HepG2 (cell line): ENCODE data around the gene TP73. TPM values are rescaled to one million over a fixed set of nuclear protein-coding genes. Genes with fewer than 3 reads are reported as not detected.

Experiments
- BCL6 ChIP-seq: IDR thresholded peaks from 2 replicates; pipeline ENCODE4 v1.6.1; 2016; ENCODE audit warnings: missing genetic modification reagents, missing compliant biosample characterization
- CREM ChIP-seq, 2 experiments: sonication (generic) in 1 of 2; formaldehyde crosslinking in 1 of 2; IDR thresholded peaks; 2 replicates each; pipeline versions ENCODE4 v1.4.0 to v1.6.1; 2016 to 2020; ENCODE audit warnings: antibody characterized with exemption in 1 of 2, mild to moderate bottlenecking in 1 of 2, missing genetic modification reagents in 1 of 2
- FLYWCH1 ChIP-seq: sonication (generic); formaldehyde crosslinking; IDR thresholded peaks from 2 replicates; pipeline ENCODE4 v1.8.1; 2023; ENCODE audit warnings: mild to moderate bottlenecking, missing genetic modification reagents
- IRX3 ChIP-seq: sonication (generic); formaldehyde crosslinking; IDR thresholded peaks from 2 replicates; pipeline ENCODE4 v1.8.1; 2023; ENCODE audit warnings: mild to moderate bottlenecking, low read depth, missing genetic modification reagents, borderline replicate concordance
- KDM5A ChIP-seq: fragments of 200-600 bp; sonication (generic); IDR thresholded peaks from 2 replicates; pipeline ENCODE4 v1.7.0; 2018; ENCODE audit warnings: antibody characterized with exemption, mild to moderate bottlenecking, low read length, borderline replicate concordance
- ONECUT2 ChIP-seq: sonication (generic); formaldehyde crosslinking; IDR thresholded peaks from 2 replicates; pipeline ENCODE4 v1.4.0; 2020; ENCODE audit warnings: missing genetic modification reagents
- PAX8 ChIP-seq: sonication (generic); formaldehyde crosslinking; IDR thresholded peaks from 2 replicates; pipeline ENCODE4 v1.8.0; 2022; ENCODE audit warnings: mild to moderate bottlenecking, missing genetic modification reagents, borderline replicate concordance
- RCOR2 ChIP-seq: IDR thresholded peaks from 2 replicates; pipeline ENCODE4 v1.6.1; 2016; ENCODE audit warnings: missing biosample characterization, missing genetic modification reagents
- SIX4 ChIP-seq: sonication (generic); formaldehyde crosslinking; IDR thresholded peaks from 2 replicates; pipeline ENCODE4 v1.4.0; 2020; ENCODE audit warnings: missing genetic modification reagents
- TGIF2 ChIP-seq: IDR thresholded peaks from 2 replicates; pipeline ENCODE4 v1.6.1; 2016; ENCODE audit warnings: control low read depth, missing compliant biosample characterization
- TIGD3 ChIP-seq: sonication (generic); formaldehyde crosslinking; IDR thresholded peaks from 2 replicates; pipeline ENCODE4 v1.5.1; 2020; ENCODE audit warnings: mild to moderate bottlenecking, missing genetic modification reagents, borderline replicate concordance
- ZBTB7A ChIP-seq: sonication (generic); formaldehyde crosslinking; IDR thresholded peaks from 2 replicates; pipeline ENCODE4 v1.8.0; 2022; ENCODE audit warnings: mild to moderate bottlenecking, missing genetic modification reagents
- ZKSCAN1 ChIP-seq: fragments of 150-350 bp; IDR thresholded peaks from 2 replicates; pipeline ENCODE4 v1.6.1; 2014; ENCODE audit warnings: low read length
- ZNF10 ChIP-seq: sonication (generic); formaldehyde crosslinking; IDR thresholded peaks from 2 replicates; pipeline ENCODE4 v1.4.0; 2020; ENCODE audit warnings: mild to moderate bottlenecking, low read depth, missing genetic modification reagents, borderline replicate concordance
- ZNF430 ChIP-seq: sonication (generic); formaldehyde crosslinking; IDR thresholded peaks from 2 replicates; pipeline ENCODE4 v1.9.0; 2021; ENCODE audit warnings: mild to moderate bottlenecking, missing genetic modification reagents
- ZNF546 ChIP-seq: sonication (generic); formaldehyde crosslinking; conservative IDR thresholded peaks from 2 replicates; pipeline ENCODE4 v1.8.1; 2023; ENCODE audit warnings: mild to moderate bottlenecking, missing genetic modification reagents
- ZNF557 ChIP-seq: sonication (generic); formaldehyde crosslinking; IDR thresholded peaks from 2 replicates; pipeline ENCODE4 v1.4.0; 2020; ENCODE audit warnings: missing genetic modification reagents
- ZNF574 ChIP-seq: sonication (generic); formaldehyde crosslinking; IDR thresholded peaks from 2 replicates; pipeline ENCODE4 v1.4.0; 2020; ENCODE audit warnings: missing genetic modification reagents
- ZNF577 ChIP-seq: sonication (generic); formaldehyde crosslinking; IDR thresholded peaks from 2 replicates; pipeline ENCODE4 v1.4.0; 2020; ENCODE audit warnings: mild to moderate bottlenecking, low read depth, missing genetic modification reagents, borderline replicate concordance
- ZNF678 ChIP-seq: sonication (generic); formaldehyde crosslinking; IDR thresholded peaks from 2 replicates; pipeline ENCODE4 v1.4.0; 2020; ENCODE audit warnings: mild to moderate bottlenecking, missing genetic modification reagents
- ZNF737 ChIP-seq: sonication (generic); formaldehyde crosslinking; IDR thresholded peaks from 2 replicates; pipeline ENCODE4 v1.5.0; 2020; ENCODE audit warnings: missing genetic modification reagents, mild to moderate bottlenecking, borderline replicate concordance
- ZNF75D ChIP-seq: sonication (generic); formaldehyde crosslinking; IDR thresholded peaks from 2 replicates; pipeline ENCODE4 v1.8.1; 2023; ENCODE audit warnings: missing genetic modification reagents, mild to moderate bottlenecking, borderline replicate concordance
- polyA plus RNA-seq, 8 experiments: library from polyadenylated mRNA; depleted of rRNA in 3 of 8; stranded (reverse) in 7 of 8; unstranded in 1 of 8; fragments of >200 nt; fragmentation: Illumina TruSeq in 4 of 8; extraction: Trizol in 4 of 8; gene quantifications; 2 replicates each; pipeline versions ENCODE4 v1.2.1 to v1.2.3, GENCODE V29; 2011 to 2016; ENCODE audit warnings: low read depth in 4 of 8, missing spikeins in 1 of 8, mixed read lengths in 1 of 8; ENCODE audit not compliant: insufficient read depth in 1 of 8
- total RNA-seq, 5 experiments: library from RNA; depleted of rRNA; stranded (reverse); fragments of >200 nt; fragmentation: Illumina TruSeq; extraction: Trizol; gene quantifications; 2 replicates each; pipeline ENCODE4 v1.2.3, GENCODE V29; 2016; ENCODE audit warnings: low read depth in 1 of 5
- TF ChIP-seq, protein P1 (sequence below): sonication (generic); formaldehyde crosslinking; IDR thresholded peaks from 2 replicates; pipeline ENCODE4 v1.5.0; 2020; ENCODE audit warnings: mild to moderate bottlenecking, missing genetic modification reagents
- TF ChIP-seq, protein P2 (sequence below): sonication (generic); formaldehyde crosslinking; IDR thresholded peaks from 2 replicates; pipeline ENCODE4 v1.5.0; 2020; ENCODE audit warnings: missing genetic modification reagents

Gene TP73
- total and polyA plus RNA-seq, 2 of the 13 experiments (the other 11 are each of a cell fraction or from before 2014, with no cell fraction given): 0.49 to 1.1 TPM

DNA sequence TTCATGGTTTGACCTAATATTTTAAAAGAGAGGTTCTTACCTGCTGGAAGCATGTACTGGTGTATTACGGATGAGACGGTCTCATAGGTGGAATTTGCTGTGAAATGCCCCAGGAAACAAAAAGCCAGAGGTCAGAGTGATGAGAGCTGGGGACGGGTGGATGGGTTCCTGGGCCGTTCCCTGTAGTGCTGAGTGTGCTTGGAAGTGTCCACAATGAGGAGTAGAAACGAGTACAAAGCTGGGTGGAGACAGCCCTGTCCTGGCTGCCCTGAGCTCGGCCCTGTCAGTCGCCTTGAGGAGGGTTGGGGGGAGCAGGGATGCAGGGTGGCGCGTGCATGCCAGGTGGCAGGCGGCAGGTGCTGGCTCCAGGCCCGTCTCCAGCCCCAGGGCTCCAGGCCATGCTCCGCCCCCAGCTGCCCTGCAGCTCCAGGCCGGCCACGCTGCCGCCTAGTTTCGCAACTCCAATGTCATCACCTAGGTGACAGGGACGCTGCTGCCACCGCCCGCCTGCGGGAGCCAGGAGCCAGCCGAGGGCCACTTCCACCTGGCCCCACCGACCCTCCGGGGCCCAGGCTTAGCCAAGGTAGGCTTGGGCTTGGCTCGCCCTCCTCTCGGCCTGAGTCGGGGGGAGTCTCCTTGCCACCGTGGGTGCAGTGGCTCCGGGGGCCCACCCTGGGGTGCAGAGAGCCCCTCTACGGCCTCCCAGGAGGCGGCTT is 16.4 kb downstream of the TP73 start (continued):
- TF ChIP-seq ZNF574 (CRISPR knock-in tag) (peak; percentile 76), ZNF10 (CRISPR knock-in tag) (no peak), BCL6 (CRISPR knock-in tag) (peak; percentile 52; the same call in 1 of the 2 replicates), IRX3 (peak; percentile 42; the same call in 1 of the 2 replicates), ZNF737 (CRISPR knock-in tag) (no peak), PAX8 (CRISPR knock-in tag) (no peak), ZNF430 (CRISPR knock-in tag) (no peak), TIGD3 (CRISPR knock-in tag) (no peak), RCOR2 (no peak), ONECUT2 (CRISPR knock-in tag) (no peak), ZKSCAN1 (no peak), ZBTB7A (CRISPR knock-in tag) (0 out of 2 replicates have a peak, but pooled peaks have one; percentile 43), KDM5A (no peak), ZNF577 (CRISPR knock-in tag) (no peak), ZNF557 (no peak), ZNF75D (CRISPR knock-in tag) (no peak), ZNF546 (no peak), TGIF2 (peak; percentile 94), ZNF678 (no peak), CREM (IDR thresholded peaks at IDR 0.05) (no peak), CREM (CRISPR knock-in tag; IDR thresholded peaks at IDR 0.05) (no peak), SIX4 (CRISPR knock-in tag) (no peak), FLYWCH1 (CRISPR knock-in tag) (no peak)
- TF ChIP-seq, protein P1, sequence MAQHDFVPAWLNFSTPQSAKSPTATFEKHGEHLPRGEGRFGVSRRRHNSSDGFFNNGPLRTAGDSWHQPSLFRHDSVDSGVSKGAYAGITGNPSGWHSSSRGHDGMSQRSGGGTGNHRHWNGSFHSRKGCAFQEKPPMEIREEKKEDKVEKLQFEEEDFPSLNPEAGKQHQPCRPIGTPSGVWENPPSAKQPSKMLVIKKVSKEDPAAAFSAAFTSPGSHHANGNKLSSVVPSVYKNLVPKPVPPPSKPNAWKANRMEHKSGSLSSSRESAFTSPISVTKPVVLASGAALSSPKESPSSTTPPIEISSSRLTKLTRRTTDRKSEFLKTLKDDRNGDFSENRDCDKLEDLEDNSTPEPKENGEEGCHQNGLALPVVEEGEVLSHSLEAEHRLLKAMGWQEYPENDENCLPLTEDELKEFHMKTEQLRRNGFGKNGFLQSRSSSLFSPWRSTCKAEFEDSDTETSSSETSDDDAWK (CRISPR knock-in tag): no peak
- TF ChIP-seq, protein P2, sequence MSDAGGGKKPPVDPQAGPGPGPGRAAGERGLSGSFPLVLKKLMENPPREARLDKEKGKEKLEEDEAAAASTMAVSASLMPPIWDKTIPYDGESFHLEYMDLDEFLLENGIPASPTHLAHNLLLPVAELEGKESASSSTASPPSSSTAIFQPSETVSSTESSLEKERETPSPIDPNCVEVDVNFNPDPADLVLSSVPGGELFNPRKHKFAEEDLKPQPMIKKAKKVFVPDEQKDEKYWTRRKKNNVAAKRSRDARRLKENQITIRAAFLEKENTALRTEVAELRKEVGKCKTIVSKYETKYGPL (CRISPR knock-in tag): no peak
